ENCODE data around the gene MNX1. TPM values are rescaled to one million over a fixed set of nuclear protein-coding genes. Genes with fewer than 3 reads are reported as not detected.

Gene MNX1
- not detected for total RNA-seq
- long read RNA-seq, result 0 reads

DNA sequence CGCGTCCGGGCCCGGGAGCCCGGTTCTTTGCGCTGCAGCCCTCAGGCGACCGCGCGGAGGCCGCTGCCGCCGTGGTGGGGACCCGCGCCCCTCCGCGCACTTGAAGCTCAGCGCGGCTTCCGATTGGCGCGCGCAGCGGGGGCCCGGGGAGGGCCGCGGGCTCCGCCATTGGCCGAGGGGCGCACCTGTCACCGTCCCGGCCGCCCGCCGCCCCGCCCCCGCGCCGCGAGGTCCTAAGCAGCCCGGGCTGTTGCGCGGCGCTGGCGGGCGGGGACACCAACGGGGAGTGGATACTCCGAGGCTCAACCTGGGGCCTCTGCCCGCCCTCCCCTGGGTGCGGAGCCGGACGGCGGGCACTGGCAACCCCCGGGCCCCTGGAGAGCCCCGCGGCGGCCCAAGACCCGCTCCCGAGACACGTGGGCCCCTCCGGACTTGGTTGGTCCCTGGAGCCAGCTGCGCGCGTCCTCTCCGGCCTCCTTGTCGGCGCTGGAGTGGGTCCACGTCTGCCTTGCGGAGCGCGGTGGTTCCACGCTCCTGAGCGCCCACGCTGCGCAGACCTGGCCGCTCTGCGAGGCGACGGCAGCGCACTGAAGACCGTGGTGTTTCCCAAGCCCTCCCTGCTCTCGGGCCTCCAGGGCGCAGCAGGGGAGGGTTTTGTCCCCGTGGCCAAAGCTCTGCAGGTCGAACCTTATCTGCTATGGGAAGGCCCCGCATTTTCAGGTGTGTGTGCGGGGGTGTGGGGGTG is at the start of gene MNX1:
MNX1 (minus strand) TSS at position 76 of the 745 bp plus-strand sequence. CDS start 313 bp downstream, outside the sequence.
- intact Hi-C loops (cut with DNase I), result no loop called here
- ATAC-seq (peak; percentile 86), DNase-seq (ENCODE audit: missing footprints) (peak; percentile 73)

DNA sequence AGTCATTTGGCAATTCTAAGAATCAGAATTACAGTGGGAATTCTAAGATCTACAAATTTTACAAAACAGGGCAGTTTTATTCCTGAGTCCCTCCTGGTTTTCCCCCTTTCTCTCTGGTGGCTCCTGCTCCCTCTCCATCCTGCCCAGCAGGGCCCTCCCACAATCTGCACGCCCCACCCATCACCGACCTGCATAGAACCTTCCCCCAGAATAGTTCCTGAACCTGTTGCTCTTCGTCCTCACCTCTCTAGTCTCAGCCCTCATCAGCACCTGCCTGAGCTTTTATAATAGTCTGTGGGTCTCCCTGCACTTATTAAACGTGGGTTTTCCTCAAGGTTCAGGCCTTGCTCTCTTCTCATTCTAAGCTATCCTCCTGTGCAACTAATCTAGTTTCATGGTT is 49.1 kb upstream of the MNX1 start:
- intact Hi-C loops (cut with DNase I), result no loop called here
- ATAC-seq (no peak), DNase-seq (ENCODE audit: missing footprints) (no peak)

DNA sequence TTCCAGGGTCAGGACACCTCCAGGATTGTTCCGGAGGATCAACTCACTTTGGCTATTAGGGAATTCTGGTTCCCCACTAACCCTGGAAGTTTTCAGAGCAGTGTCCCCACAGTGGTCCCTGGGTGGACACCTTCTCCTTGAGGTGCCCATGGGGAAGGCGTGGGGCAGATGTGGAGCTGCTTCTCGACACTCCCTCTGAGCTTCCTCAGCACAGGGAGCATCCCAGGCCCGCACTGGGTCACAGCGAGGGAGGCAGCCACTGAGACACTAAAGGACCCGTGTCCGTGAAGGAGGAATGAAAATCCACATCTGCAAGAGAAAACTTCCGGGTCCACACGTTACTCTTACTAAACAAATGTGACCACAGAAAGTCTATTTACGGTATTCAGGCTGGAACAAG is 48.2 kb upstream of the MNX1 start:
- intact Hi-C loops (cut with DNase I), result no loop called here
- DNase-seq (ENCODE audit: missing footprints) (no peak), ATAC-seq (no peak)

DNA sequence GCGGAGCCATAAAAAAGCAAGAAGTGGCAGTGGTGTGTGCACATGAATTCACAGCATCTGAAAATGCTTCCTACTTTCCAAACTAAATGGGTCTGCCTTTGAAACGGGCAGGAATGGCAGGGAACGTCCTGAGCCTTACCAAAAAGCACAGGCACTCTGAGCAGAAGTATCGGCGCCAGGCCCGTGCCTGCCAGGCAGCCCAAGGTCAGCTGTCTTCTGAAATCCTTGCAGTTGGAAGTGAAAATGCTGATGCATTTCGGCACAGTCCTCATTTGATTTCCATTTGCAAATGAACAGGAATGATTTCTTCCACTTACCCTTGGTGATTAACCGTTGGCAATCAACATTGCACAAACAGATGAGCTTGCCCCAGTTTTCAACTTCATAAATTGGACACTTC is 47.6 kb upstream of the MNX1 start:
- intact Hi-C loops (cut with DNase I), result no loop called here
- DNase-seq (ENCODE audit: missing footprints), result no peak
- ATAC-seq, result no peak

DNA sequence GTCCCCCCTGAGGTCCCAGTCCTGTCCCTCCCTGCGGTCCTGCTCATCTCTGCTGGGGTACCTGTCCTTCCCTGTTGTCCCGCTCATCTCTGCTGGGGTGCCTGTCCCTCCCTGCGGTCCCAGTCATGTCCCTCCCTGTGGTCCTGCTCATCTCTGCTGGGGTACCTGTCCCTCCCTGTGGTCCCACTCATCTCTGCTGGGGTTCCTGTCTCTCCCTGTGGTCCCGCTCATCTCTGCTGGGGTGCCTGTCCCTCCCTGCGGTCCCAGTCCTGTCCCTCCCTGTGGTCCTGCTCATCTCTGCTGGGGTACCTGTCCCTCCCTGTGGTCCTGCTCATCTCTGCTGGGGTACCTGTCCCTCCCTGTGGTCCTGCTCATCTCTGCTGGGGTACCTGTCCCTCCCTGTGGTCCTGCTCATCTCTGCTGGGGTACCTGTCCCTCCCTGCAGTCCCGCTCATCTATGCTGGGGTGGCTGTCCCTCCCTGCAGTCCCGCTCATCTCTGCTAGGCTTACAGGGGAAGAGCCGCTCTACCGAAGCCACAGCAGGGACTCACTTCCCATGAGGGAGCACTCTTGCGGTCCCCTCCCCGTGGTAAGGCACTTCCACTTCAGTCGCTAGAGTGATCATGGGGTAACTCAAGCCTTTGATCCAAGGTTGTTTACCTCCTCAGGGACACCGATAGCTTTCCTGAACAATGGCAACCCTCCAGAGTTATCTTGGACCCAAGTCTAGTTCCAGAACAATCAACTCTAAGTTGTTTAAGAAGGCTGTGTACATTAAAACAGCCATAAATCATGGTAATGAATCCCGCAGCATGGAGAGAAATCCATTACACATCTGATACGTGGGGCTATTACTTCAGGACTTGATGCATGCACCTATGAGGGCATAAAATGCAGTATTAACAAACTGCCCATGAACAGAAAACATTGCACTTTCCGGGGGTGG is 46.8 kb upstream of the MNX1 start:
- ATAC-seq (no peak), DNase-seq (ENCODE audit: missing footprints) (no peak)
- intact Hi-C loops (cut with DNase I), result no loop called here

DNA sequence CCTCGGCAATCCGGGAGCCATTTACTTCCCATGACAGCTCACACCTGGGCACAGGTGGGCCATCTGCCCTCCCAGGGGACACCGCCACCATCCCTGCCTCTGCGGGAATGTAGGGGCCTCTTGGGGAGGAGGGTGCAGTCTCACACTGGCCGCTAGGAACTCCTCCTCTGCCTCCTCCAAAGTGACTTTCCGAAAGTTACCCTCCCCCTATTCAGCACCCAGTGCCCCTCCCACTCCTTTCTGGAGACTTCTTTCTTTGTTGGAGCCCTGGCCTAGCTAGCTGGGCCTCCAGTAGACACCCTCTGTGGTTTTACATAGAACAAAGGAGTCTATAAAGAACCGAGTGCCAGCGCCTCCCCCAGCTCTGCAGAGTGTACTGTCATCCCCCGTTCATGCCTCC is 45.8 kb upstream of the MNX1 start:
- intact Hi-C loops (cut with DNase I), result no loop called here
- ATAC-seq, result no peak

DNA sequence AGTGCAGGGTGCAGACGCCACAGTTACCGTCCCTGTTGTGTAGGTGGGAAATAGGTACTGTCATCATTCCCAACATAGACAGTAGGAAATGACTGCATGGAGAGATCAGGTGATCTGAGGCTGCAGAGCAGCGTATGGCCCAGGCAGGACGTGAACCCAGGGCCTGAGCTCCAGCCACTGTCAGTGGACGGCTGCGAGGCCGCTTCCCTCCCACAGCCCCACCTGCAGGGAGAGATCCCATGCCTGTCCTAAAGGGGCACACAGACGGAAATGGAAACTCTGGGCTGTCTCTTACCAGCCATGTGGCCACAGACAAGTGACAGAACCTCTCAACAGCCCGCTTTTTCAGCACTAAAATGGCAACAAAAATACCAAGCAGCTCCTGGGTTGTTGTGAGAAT is 44.5 kb upstream of the MNX1 start:
- DNase-seq (ENCODE audit: missing footprints), result no peak
- intact Hi-C loops (cut with DNase I), result no loop called here
- ATAC-seq, result no peak

More for the DNA sequence above, 45.8 kb upstream of the MNX1 start:
- DNase-seq (ENCODE audit: missing footprints), result no peak

DNA sequence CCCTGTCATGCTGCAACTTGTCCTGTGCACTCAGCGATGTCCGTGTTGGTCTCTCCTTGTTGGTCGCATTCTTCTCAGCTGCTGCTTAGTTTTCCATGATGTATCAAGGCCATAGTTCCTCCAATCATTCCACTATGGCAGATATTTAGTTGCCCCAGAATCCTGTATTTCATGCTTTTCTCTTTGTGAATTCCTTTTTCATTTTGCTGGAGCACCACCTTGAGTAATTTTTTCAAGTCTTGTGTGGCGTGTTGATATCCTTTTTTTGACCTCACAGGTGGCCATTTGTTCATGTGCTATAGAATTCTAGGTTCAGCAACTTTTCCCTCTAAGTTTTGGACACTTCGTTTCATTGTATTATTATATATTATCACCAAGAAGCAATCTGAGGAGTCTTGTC is 42.7 kb upstream of the MNX1 start:
- DNase-seq (ENCODE audit: missing footprints) (no peak), ATAC-seq (no peak)
- intact Hi-C loops (cut with DNase I), result no loop called here

DNA sequence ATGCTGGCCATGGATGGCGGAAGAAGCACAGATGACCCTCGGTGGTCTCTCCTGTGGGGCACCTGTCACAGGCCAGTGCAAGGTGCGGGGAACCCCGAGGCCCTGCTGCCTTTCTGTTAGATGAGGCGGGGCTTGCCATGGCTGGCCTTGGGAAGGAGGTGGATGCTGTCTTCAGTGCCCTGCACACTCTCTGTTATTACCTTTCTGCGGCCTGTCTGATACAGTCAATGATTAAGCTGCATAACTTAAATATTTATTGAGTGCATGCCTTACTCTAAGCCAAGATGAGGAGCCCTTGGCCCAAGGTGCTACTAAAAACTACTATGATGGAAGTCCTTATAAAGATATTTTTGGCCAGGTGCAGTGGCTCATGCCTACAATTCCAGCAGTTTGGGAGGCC is 36.7 kb upstream of the MNX1 start:
- DNase-seq (ENCODE audit: missing footprints) (no peak), ATAC-seq (no peak)
- intact Hi-C loops (cut with DNase I), result no loop called here

DNA sequence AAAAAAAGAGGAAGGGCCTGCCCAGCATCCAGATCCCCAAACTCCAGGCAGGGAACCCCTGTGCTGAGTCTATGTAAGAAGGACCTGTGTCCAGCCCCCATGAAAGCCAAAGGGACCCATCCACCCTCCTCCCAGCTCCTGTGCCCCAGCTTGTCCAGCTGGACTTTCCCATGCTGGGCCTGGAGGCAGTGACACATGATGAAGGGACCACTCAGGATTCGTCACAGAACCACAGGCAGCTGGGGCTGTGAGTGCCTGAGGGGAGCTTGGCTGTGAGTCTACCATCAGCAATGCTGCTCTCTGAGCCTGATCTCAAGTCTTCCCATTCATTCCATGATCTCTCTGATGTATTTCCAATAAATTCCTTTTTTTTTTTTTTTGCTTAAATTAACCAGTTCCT is 36.2 kb upstream of the MNX1 start:
- DNase-seq (ENCODE audit: missing footprints) (no peak), ATAC-seq (no peak)
- intact Hi-C loops (cut with DNase I), result no loop called here

DNA sequence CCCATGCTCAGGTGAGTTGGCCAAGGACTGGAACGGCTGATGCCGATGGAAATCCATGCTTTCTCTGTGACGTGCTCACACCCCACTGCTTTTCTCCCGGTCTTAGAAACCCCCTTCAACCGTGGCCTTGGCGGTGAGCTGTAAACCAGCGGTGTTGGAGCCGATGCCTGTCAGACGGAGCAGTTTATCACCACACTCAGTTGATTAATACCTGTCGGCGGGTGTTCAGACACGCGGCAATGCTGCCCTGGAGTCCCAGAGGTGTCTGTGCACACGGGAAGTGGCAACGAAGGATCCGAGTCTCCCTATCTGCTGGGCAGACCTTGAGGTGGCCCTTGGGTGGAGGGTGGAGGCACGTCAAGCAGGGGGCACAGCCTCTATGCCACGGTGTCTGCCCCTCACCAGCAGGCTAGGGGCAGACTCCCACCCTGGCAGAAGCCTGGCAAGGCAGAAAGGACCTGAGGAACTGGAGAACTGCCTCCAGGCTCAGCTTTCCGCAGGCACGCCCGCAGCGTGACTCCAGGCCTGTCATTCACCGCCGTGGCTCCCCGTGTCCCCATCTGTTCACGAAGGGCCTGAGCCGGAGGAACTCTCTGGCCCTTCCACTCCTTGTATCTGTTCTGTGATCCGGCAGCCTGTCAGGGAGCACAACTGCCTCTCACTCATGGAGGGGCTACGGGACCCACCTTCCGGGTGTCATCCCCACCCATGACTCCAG is 34.6 kb upstream of the MNX1 start:
- DNase-seq (ENCODE audit: missing footprints) (no peak), ATAC-seq (no peak)
- intact Hi-C loops (cut with DNase I), result no loop called here

DNA sequence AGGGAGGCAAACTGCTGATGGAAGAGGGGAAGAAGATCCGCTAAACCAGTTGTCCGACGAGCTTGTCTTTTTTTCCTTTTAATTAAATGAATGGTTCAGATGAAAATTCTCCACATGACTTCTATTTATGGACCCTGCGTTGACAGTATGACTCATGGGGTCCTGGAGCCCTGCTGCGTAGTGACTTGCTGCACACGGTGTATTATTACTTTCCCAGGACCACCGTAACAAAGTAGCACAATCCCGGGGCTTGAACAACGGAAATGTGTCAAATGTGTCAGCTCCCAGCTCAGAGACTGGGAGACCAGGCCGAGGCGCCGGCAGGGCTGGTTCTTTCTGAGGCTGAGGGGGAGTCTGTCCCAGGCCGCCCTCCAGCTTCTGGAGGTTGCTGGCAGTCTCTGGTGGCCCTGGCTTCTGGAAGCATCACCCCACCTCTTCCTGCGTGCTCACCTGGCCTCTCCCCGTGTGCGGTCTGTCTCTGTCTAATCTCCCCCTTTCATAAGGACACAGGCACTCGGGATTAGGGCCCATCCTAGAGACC is 33.8 kb upstream of the MNX1 start:
- ATAC-seq (no peak), DNase-seq (ENCODE audit: missing footprints) (no peak)
- intact Hi-C loops (cut with DNase I), result no loop called here

DNA sequence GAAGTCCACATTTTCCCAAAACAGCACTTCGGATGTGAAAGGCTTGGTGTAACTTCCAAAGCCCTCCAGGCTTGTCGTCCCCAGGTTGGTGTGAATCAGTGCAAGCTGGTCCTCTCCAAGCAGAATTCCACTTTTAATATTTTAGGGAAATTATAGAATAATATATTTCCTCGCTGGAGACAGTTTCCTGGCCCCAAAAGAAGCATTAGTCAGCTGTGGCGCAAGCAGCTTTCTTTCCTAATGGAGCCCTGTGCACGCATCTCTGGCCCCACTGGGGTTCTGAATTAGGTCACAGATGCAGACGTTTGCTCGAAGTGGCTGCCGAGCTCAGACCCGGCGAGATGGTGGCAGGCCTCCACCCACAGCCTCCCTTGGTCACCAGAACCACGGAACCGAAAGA is 33.3 kb upstream of the MNX1 start:
- intact Hi-C loops (cut with DNase I), result no loop called here
- DNase-seq (ENCODE audit: missing footprints) (no peak), ATAC-seq (no peak)

DNA sequence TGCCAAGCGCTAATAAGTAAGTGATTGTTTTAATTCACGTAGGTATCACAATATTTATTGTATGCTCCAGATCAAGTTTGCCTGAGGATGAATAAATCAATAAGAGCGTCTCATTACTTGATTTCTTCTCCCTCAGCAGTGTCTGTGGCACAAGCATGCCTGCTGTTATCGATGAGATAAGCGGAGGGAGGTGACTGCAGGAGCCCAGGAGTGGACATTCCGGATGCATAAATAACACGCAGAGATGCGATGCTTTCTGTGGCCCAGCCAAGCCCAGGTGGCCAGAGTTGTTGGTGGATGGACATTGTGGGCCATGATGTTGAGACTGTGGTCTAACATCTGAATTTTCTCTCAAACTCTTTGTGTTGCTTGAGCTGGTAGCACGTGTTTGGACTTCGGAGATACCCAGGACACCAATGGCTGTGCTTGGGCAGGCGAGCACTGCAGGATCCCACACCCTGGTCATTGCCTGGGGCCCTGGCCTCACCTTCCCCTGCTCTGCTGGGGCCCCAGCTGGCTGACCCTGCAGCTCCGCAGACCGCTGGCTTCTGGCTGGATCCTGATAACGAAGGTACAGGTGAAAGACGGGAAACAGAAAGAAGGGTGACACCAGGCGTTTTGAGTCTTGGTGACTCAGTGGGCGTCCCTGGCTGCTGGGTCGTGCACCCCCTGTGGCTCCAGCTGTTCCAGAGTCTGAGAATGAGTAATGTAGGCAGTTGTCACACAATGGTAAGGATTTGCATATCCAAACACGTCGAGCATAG is 31.2 kb upstream of the MNX1 start:
- DNase-seq (ENCODE audit: missing footprints), result no peak
- no peak for ATAC-seq
- intact Hi-C loops (cut with DNase I), result no loop called here

DNA sequence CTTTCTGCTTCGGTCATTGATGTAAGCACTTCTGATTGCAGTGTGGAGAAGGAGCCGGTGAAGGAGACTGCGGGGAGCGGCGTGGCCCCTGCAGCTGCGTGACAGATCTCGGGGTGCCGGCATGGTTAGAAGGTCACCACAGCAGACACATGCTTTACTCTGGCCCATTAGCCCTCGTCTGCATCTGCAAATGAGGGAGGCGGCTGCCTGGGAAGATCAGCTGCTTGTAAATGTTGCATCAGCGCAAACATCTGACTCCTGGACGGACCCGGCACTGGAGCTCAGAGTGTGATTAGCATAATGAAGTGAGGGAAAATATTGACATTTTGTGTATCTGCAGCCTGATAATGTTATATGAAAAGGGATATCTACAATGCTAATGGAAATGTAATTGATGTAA is 30.5 kb upstream of the MNX1 start:
- intact Hi-C loops (cut with DNase I), result no loop called here

DNA sequence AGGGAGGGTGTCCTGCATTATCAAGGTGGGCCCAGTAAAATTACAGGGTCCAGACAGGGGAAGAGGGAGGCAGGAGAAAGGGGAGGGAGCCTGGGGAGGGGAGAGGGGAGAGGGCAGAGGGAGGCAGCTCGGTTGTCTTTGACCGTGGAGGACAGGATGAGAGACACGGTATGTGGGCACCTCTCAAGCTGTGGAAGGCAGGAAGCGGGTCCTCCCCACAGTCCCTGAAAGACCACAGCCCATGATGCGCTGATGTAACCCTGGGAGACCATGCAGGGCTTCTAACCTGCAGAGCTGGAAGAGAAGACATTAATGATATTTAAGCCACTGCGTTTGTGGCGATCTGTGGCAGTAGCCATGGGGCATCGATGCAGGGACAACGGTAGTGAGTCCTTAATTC is 27.2 kb upstream of the MNX1 start:
- no peak for DNase-seq (ENCODE audit: missing footprints)
- no peak for ATAC-seq
- intact Hi-C loops (cut with DNase I), result no loop called here

More for the DNA sequence above, 30.5 kb upstream of the MNX1 start:
- DNase-seq (ENCODE audit: missing footprints) (no peak), ATAC-seq (no peak)

DNA sequence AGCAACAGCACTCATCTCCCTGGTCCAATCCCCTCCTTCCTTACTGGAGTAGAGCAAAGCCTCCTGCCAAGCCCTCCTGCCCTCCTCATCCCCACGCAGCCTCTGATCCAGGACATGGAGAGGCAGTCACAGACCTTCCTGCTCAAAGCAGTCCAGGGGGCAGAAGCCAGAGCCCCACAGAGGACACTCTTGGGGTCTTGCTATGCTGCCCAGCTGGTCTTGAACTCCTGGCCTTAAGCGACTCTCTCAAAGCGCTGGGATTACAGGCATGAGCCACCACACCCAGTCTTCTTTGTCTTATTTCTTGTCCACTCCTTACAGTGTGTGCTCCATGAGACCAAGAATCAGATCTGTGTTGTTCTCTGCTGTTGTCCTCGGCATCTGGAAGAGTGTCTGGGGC is 26.6 kb upstream of the MNX1 start:
- intact Hi-C loops (cut with DNase I), result no loop called here
- DNase-seq (ENCODE audit: missing footprints) (no peak), ATAC-seq (no peak)

DNA sequence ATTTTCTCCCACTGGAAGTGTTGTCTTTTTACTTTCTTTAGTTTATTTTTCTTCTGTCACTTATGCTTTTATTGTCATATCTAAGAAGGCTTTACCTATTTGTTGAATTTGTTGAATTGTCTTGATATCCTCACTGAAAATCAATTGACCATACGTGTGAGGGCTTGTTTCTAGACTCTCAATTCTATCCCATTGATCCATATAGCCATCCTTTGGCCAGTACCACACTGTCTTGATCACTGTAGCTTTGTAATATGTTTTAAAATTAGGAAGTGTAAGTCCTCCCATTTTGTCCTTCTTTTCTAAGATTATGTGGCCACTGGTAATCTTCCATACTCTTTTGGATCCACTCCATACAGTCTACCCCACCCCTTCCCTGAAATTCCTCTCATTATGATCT is 25.5 kb upstream of the MNX1 start:
- intact Hi-C loops (cut with DNase I), result no loop called here
- ATAC-seq, result no peak
- DNase-seq (ENCODE audit: missing footprints), result no peak

DNA sequence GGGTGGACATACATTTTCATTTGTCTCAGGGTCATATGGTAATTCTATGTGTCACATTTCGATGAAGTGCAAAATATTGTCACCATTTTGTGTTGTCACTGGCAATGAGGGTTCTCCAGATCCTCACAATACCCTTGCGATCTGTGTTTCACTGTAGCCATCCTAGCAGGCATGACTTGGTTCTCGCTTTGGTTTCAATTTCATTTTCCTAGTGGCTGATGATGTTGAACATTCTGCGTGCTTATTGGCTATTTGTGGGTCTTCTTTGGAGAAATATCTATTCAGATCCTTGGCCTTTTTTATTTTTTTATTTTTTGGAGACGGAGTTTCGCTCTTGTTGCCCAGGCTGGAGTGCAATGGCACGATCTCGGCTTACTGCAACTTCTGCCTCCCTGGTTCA is 24.8 kb upstream of the MNX1 start:
- no peak for DNase-seq (ENCODE audit: missing footprints)
- intact Hi-C loops (cut with DNase I), result no loop called here
- ATAC-seq, result no peak
